H1 (cell line): ENCODE results near the gene PCNX3. TPM values are rescaled to one million over a fixed set of nuclear protein-coding genes. Genes with fewer than 3 reads are reported as not detected.

Experiments
- CTCF ChIA-PET: fragments of 300-600 bp; sonication (Branson Sonifier 250); formaldehyde crosslinking; loops from one replicate; lab custom pipeline; 2021; ENCODE audit not compliant: partially characterized antibody; lab: Charles Lee
- POLR2A ChIA-PET: fragments of 300-600 bp; sonication (Branson Sonifier 250); formaldehyde crosslinking; loops from one replicate; lab custom pipeline; 2021; ENCODE audit warnings: inconsistent platforms; ENCODE audit not compliant: partially characterized antibody; lab: Charles Lee
- DNase-seq, 2 experiments: peaks; one replicate each; pipeline versions ENCODE4 v3.0.0 to v3.0.0-alpha.2; 2010 to 2022; ENCODE audit warnings: low spot score in 2 of 2, low read depth in 1 of 2, mixed read lengths in 1 of 2
- FAIRE-seq: peaks from 2 replicates; lab custom pipeline; 2011; peaks lifted over from hg19 to GRCh38; lab: Jason Lieb, UNC
- H2AFZ ChIP-seq: 2 replicates; pipeline ENCODE4 v1.8.1; 2012; ENCODE audit warnings: low read length, inconsistent platforms
- H2AK5ac ChIP-seq: 2 replicates; pipeline ENCODE4 v1.6.1; 2013; ENCODE audit warnings: low read depth, low read length
- H2BK120ac ChIP-seq: replicated peaks from 2 replicates; pipeline ENCODE3; 2013; ENCODE audit warnings: low read depth, low read length, inconsistent platforms
- H2BK12ac ChIP-seq: 2 replicates; pipeline ENCODE4 v1.6.1; 2013; ENCODE audit warnings: low read depth, low read length
- H2BK15ac ChIP-seq: 2 replicates; pipeline ENCODE4 v1.6.1; 2013; ENCODE audit warnings: low read length
- H2BK20ac ChIP-seq: 2 replicates; pipeline ENCODE4 v1.6.1; 2013; ENCODE audit warnings: low read length
- H2BK5ac ChIP-seq: 2 replicates; pipeline ENCODE4 v1.6.1; 2013; ENCODE audit warnings: low read depth, low read length
- H3K14ac ChIP-seq: 2 replicates; pipeline ENCODE4 v1.6.1; 2013; ENCODE audit warnings: inconsistent platforms; ENCODE audit not compliant: insufficient read length
- H3K18ac ChIP-seq: 2 replicates; pipeline ENCODE4 v1.6.1; 2013; ENCODE audit warnings: low read length; ENCODE audit errors: extremely low read depth
- H3K23ac ChIP-seq: 2 replicates; pipeline ENCODE4 v1.6.1; 2013; ENCODE audit warnings: inconsistent platforms; ENCODE audit not compliant: insufficient read length
- H3K23me2 ChIP-seq: 2 replicates; pipeline ENCODE4 v1.6.1; 2013; ENCODE audit warnings: low read depth, low read length
- H3K27ac ChIP-seq: 2 replicates; pipeline ENCODE4 v1.6.1; 2011; ENCODE audit warnings: low read depth, low read length, inconsistent platforms
- H3K27me3 ChIP-seq, 4 experiments: replicated peaks in 1 of 4; 1 replicate in 1 of 4; 2 replicates in 3 of 4; pipeline versions ENCODE4 v1.6.1 to v1.8.1; 2011 to 2013; ENCODE audit warnings: low read length in 3 of 4, mild to moderate bottlenecking in 3 of 4, inconsistent platforms in 2 of 4, mixed read lengths in 2 of 4, moderate library complexity in 1 of 4; ENCODE audit not compliant: control insufficient read depth in 3 of 4, insufficient read depth in 3 of 4; ENCODE audit errors: extremely low read depth in 1 of 4
- H3K36me3 ChIP-seq, 4 experiments: 2 replicates each; pipeline versions ENCODE4 v1.6.1 to v1.8.1; 2011 to 2013; ENCODE audit warnings: mild to moderate bottlenecking in 4 of 4, low read length in 3 of 4, moderate library complexity in 2 of 4, control low read depth in 1 of 4, inconsistent platforms in 1 of 4; ENCODE audit not compliant: insufficient read depth in 4 of 4, control insufficient read depth in 2 of 4
- H3K4ac ChIP-seq: replicated peaks from 2 replicates; pipeline ENCODE3; 2013; ENCODE audit warnings: low read length, low read depth, mixed read lengths, inconsistent platforms; ENCODE audit not compliant: insufficient read length
- H3K4me1 ChIP-seq, 4 experiments: replicated peaks in 1 of 4; 1 replicate in 1 of 4; 2 replicates in 3 of 4; pipeline versions ENCODE4 v1.6.1 to v1.8.1; 2011 to 2013; ENCODE audit warnings: low read length in 3 of 4, inconsistent platforms in 2 of 4, mixed read lengths in 1 of 4; ENCODE audit not compliant: insufficient read depth in 4 of 4, control insufficient read depth in 3 of 4
- H3K4me2 ChIP-seq, 2 experiments: 2 replicates each; pipeline versions ENCODE4 v1.6.1 to v1.8.1; 2011 to 2013; ENCODE audit warnings: low read depth in 2 of 2, low read length in 2 of 2, control low read depth in 1 of 2, inconsistent platforms in 1 of 2, mild to moderate bottlenecking in 1 of 2; ENCODE audit not compliant: insufficient read depth in 1 of 2
- H3K4me3 ChIP-seq, 4 experiments: fragments of 200-600, 300-600 bp in 1 of 4; sonication (generic), shearing (Covaris generic), sonication (Bioruptor Twin) in 1 of 4; 2 replicates each; pipeline versions ENCODE4 v1.5.1 to v1.8.1; 2011 to 2016; ENCODE audit warnings: low read length in 4 of 4, low read depth in 3 of 4, control low read depth in 2 of 4, inconsistent platforms in 2 of 4, mild to moderate bottlenecking in 2 of 4, mixed read lengths in 1 of 4, moderate library complexity in 1 of 4; ENCODE audit not compliant: insufficient read depth in 2 of 4; ENCODE audit errors: extremely low read depth in 1 of 4
- H3K56ac ChIP-seq: replicated peaks from 2 replicates; pipeline ENCODE3; 2013; ENCODE audit warnings: low read depth, mild to moderate bottlenecking, mixed read lengths, low read length, inconsistent platforms; ENCODE audit not compliant: insufficient read length
- H3K79me1 ChIP-seq: 2 replicates; pipeline ENCODE4 v1.6.1; 2013; ENCODE audit warnings: low read depth, low read length, control low read depth
- H3K79me2 ChIP-seq, 2 experiments: 2 replicates each; pipeline versions ENCODE4 v1.6.1 to v1.8.1; 2012 to 2013; ENCODE audit warnings: low read length in 2 of 2, mild to moderate bottlenecking in 2 of 2, inconsistent platforms in 1 of 2; ENCODE audit not compliant: insufficient read depth in 2 of 2, control insufficient read depth in 1 of 2
- H3K9ac ChIP-seq, 4 experiments: replicated peaks in 1 of 4; 1 replicate in 1 of 4; 2 replicates in 3 of 4; pipeline versions ENCODE4 v1.6.1 to v1.8.1; 2011 to 2013; ENCODE audit warnings: low read depth in 3 of 4, low read length in 3 of 4, control low read depth in 2 of 4, mild to moderate bottlenecking in 2 of 4, moderate library complexity in 2 of 4, inconsistent platforms in 1 of 4; ENCODE audit errors: extremely low read depth in 1 of 4
- H3K9me3 ChIP-seq, 2 experiments: 2 replicates each; pipeline versions ENCODE4 v1.6.1 to v1.8.1; 2012 to 2013; ENCODE audit warnings: mild to moderate bottlenecking in 2 of 2, moderate library complexity in 2 of 2, control low read depth in 1 of 2, inconsistent platforms in 1 of 2, low read depth in 1 of 2, low read length in 1 of 2, mixed read lengths in 1 of 2; ENCODE audit not compliant: insufficient read depth in 2 of 2
- H4K20me1 ChIP-seq, 2 experiments: replicated peaks in 1 of 2; 2 replicates each; pipeline versions ENCODE3 to v1.8.1; 2011 to 2013; ENCODE audit warnings: inconsistent platforms in 2 of 2, low read length in 2 of 2, mild to moderate bottlenecking in 1 of 2; ENCODE audit not compliant: insufficient read depth in 2 of 2, control insufficient read depth in 1 of 2
- H4K5ac ChIP-seq: 2 replicates; pipeline ENCODE4 v1.6.1; 2013; ENCODE audit warnings: low read length, low read depth, mixed read lengths, inconsistent platforms; ENCODE audit not compliant: insufficient read length
- H4K8ac ChIP-seq: 2 replicates; pipeline ENCODE4 v1.8.0; 2013; ENCODE audit warnings: mild to moderate bottlenecking, moderate library complexity, low read length, inconsistent platforms; ENCODE audit not compliant: insufficient read depth; ENCODE audit errors: extremely low read depth
- H4K91ac ChIP-seq: replicated peaks from 2 replicates; pipeline ENCODE3; 2013; ENCODE audit warnings: low read length, mixed read lengths, inconsistent platforms; ENCODE audit not compliant: insufficient read length
- JUND ChIP-seq: IDR thresholded peaks from 2 replicates; pipeline ENCODE4 v1.6.1; 2011; ENCODE audit warnings: mild to moderate bottlenecking, improper control_type of control experiment, low read length
- KDM4A ChIP-seq: IDR thresholded peaks from one replicate; pipeline ENCODE4 v1.7.1; 2012; ENCODE audit warnings: low read depth, mild to moderate bottlenecking, moderate library complexity, low read length, inconsistent platforms; ENCODE audit not compliant: severe bottlenecking
- WGBS, 2 experiments: shearing (Covaris generic) in 1 of 2; methylation state at CpG; one replicate each; pipeline versions ENCODE4 v1.1.6 to v1.1.7; 2013 to 2015; ENCODE audit warnings: low lambda C conversion rate in 2 of 2, mixed read lengths in 2 of 2, inconsistent platforms in 1 of 2, low coverage in 1 of 2, missing lambda C conversion rate in 1 of 2; ENCODE audit not compliant: insufficient replicate concordance in 2 of 2, insufficient coverage in 1 of 2, insufficient read length in 1 of 2; ENCODE audit errors: extremely low coverage in 1 of 2, missing lambda C conversion rate in 1 of 2; 5-methylcytosine and 5-hydroxymethylcytosine counted together
- polyA plus RNA-seq, 7 experiments: library from polyadenylated mRNA; depleted of rRNA in 3 of 7; stranded (reverse) in 5 of 7; unstranded in 2 of 7; fragments of >200 nt in 5 of 7; fragments of 200-250 nt in 2 of 7; gene quantifications; 1 replicate in 5 of 7; 2 replicates in 1 of 7; 4 replicates in 1 of 7; pipeline versions ENCODE4 v1.2.1 to v1.2.3, GENCODE V29; 2011 to 2013; ENCODE audit warnings: missing spikeins in 2 of 7, mixed read lengths in 2 of 7
- total RNA-seq: library from RNA; stranded (reverse); fragmentation: NEBNext Ultra II Directional; extraction: Animal tissue kit (Norgen Biotek cat#: 25700); gene quantifications from 2 replicates; pipeline ENCODE4 v1.2.1, GENCODE V29; 2021

PCNX3 gene
- total and polyA plus RNA-seq, 2 of the 8 experiments (the other 6 are each of a cell fraction or from before 2014, with no cell fraction given), result 27.2 to 38.8 TPM

GRCh38 chr11:65630215-65630614, 14.6 kb downstream of the PCNX3 start:
- no peak overlapping the region for H3K18ac ChIP-seq
- no peaks in the 10 kb centered on the region for H3K79me2 ChIP-seq
- DNase-seq, result no peak
- no peak overlapping the region for H3K27ac ChIP-seq
- H3K9me3 ChIP-seq, result no peaks in the 10 kb centered on the region
- H4K20me1 ChIP-seq, result peaks cover 0 to 27% of the 10 kb centered on the region in 2 experiments
- no peak overlapping the region for H2BK15ac ChIP-seq
- no peaks in the 10 kb centered on the region for H3K23me2 ChIP-seq
- no peak overlapping the region for H3K56ac ChIP-seq
- H2BK20ac ChIP-seq, result no peak overlapping the region
- no peak overlapping the region for H3K14ac ChIP-seq
- no peaks in the 10 kb centered on the region for H3K27me3 ChIP-seq
- POLR2A ChIA-PET, result interaction anchor here (1.0 to 2.5 kb wide), 5 partner anchors 9 to 23 kb away, joined by 3 to 18 read pairs (median 7); partner anchors contain the start of gene SIPA1
- no peak for FAIRE-seq
- no peak overlapping the region for H3K4me3 ChIP-seq
- no peak overlapping the region for H2BK12ac ChIP-seq
- H2AK5ac ChIP-seq, result no peak overlapping the region
- no peaks in the 10 kb centered on the region for H3K4me1 ChIP-seq
- H3K4ac ChIP-seq, result no peak overlapping the region
- H3K36me3 ChIP-seq, result peaks cover 23 to 55% (median 46%) of the 10 kb centered on the region in 4 experiments; a peak in 7 of 8 replicates
- no peak overlapping the region for H4K8ac ChIP-seq
- H2AFZ ChIP-seq, result no peak overlapping the region
- no peak overlapping the region for H4K91ac ChIP-seq
- no peak for TF ChIP-seq KDM4A
- TF ChIP-seq JUND, result no peak
- no peak overlapping the region for H3K4me2 ChIP-seq
- no peak overlapping the region for H2BK5ac ChIP-seq
- no peak overlapping the region for H3K9ac ChIP-seq
- 93% methylated on average over 11 of the region's 11 CpGs; no CpG with 5 or more reads in 1 of the 2 experiments for WGBS, 2 experiments
- peaks cover 2% of the 10 kb centered on the region; the same call in 1 of the 2 replicates for H3K79me1 ChIP-seq
- no peak overlapping the region for H3K23ac ChIP-seq
- no peak overlapping the region for H2BK120ac ChIP-seq
- no peak overlapping the region for H4K5ac ChIP-seq
- CTCF ChIA-PET, result interaction anchor here (0.6 to 1.4 kb wide), 4 partner anchors 9 to 260 kb away, joined by 3 to 5 read pairs (median 4); no protein-coding TSS in a partner anchor
